ENCODE measurements around the gene SUSD6. TPM values are rescaled to one million over a fixed set of nuclear protein-coding genes. Genes with fewer than 3 reads are reported as not detected.

Gene SUSD6
- total and polyA plus RNA-seq, 4 donors = 16.0 to 75.1 (median 61.0) TPM

DNA sequence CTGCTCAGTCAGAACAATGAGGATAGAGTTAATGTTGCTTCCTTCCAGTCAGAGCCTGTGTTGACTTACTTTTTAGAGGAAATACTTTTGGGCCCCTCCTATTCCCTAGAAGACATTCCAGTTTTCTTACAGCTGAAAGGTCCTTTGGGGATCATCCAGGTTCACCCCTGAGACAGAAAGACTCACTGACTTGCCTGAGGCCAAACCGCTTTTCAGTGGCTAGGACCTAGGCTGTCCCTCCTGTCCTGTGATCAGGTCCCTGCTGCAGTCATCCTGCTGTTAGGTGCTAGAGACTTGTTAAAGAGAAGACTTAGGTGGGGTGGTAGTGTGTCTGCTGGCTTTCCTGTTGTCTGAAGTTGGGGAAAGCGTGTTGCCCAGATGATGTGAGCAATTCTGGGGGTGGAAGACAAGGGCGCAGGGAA, 39.6 kb downstream of the SUSD6 start:
- TF ChIP-seq, protein P1, sequence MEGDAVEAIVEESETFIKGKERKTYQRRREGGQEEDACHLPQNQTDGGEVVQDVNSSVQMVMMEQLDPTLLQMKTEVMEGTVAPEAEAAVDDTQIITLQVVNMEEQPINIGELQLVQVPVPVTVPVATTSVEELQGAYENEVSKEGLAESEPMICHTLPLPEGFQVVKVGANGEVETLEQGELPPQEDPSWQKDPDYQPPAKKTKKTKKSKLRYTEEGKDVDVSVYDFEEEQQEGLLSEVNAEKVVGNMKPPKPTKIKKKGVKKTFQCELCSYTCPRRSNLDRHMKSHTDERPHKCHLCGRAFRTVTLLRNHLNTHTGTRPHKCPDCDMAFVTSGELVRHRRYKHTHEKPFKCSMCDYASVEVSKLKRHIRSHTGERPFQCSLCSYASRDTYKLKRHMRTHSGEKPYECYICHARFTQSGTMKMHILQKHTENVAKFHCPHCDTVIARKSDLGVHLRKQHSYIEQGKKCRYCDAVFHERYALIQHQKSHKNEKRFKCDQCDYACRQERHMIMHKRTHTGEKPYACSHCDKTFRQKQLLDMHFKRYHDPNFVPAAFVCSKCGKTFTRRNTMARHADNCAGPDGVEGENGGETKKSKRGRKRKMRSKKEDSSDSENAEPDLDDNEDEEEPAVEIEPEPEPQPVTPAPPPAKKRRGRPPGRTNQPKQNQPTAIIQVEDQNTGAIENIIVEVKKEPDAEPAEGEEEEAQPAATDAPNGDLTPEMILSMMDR (IDR thresholded peaks at IDR 0.05; ENCODE audit: control extremely low read depth, extremely low read depth) = no peak
- Histone ChIP-seq H3K9me3 (ENCODE audit: control insufficient read depth in 4 of 4, insufficient read depth in 3 of 4, low read length in 3 of 4) (no peaks in the 10 kb centered on the region), H3K27me3 (ENCODE audit: control insufficient read depth in 3 of 3, insufficient read depth in 3 of 3, low read length in 2 of 3) (no peaks in the 10 kb centered on the region), H3K36me3 (ENCODE audit: control insufficient read depth in 4 of 4, insufficient read depth in 4 of 4, low read length in 4 of 4) (no peaks in the 10 kb centered on the region), H3K27ac (ENCODE audit: low read depth in 1 of 2, low read length in 1 of 2) (peak overlapping the region; percentile 37 to 94), H3K4me3 (no peak overlapping the region), H3K4me1 (ENCODE audit: control insufficient read depth in 5 of 5, insufficient read depth in 5 of 5, low read length in 5 of 5) (peaks cover 15 to 61% (median 38%) of the 10 kb centered on the region in 5 donors), H3K9ac (ENCODE audit: insufficient read depth in 1 of 2, low read length in 2 of 2) (no peak overlapping the region)
- ATAC-seq (ENCODE audit: insufficient read depth, low FRiP score) (no peak), DNase-seq (peak in 1 of 3 donors; percentile 34)
- 53 to 61% methylated on average over 3 of the region's 3 CpGs for WGBS, 2 donors

DNA sequence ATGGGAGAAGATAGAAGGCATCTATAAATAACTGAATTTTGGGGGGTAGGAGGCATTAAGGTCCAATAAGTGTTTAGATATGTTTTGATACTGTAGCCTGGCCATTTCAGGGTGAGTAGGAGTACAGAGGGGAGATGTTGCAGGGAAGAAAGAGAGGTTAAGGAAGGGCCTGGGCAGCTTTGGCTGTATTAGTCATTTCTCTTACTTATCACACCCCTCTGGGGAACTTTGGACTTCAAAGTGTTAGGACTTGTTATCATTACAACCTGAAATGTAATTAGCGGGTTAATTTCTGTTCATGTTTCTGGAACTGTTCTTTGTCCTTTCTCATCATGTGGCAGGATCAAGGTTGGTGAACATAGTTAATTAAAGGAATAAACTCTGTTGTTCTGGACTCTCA, 40.3 kb downstream of the SUSD6 start:
- ATAC-seq (ENCODE audit: insufficient read depth, low FRiP score) (no peak), DNase-seq (no peak)
- Histone ChIP-seq H3K9me3 (ENCODE audit: control insufficient read depth in 4 of 4, insufficient read depth in 3 of 4, low read length in 3 of 4) (no peaks in the 10 kb centered on the region), H3K27me3 (ENCODE audit: control insufficient read depth in 3 of 3, insufficient read depth in 3 of 3, low read length in 2 of 3) (no peaks in the 10 kb centered on the region), H3K9ac (ENCODE audit: insufficient read depth in 1 of 2, low read length in 2 of 2) (no peak overlapping the region), H3K4me1 (ENCODE audit: control insufficient read depth in 5 of 5, insufficient read depth in 5 of 5, low read length in 5 of 5) (peaks cover 15 to 61% (median 40%) of the 10 kb centered on the region in 5 donors), H3K27ac (ENCODE audit: low read depth in 1 of 2, low read length in 1 of 2) (peak overlapping the region; percentile 37 to 39), H3K4me3 (no peak overlapping the region), H3K36me3 (ENCODE audit: control insufficient read depth in 4 of 4, insufficient read depth in 4 of 4, low read length in 4 of 4) (no peaks in the 10 kb centered on the region)
- WGBS, 2 donors = 74 to 93% methylated on average over 1 of the region's 1 CpG
- TF ChIP-seq, protein P1 (IDR thresholded peaks at IDR 0.05; ENCODE audit: control extremely low read depth, extremely low read depth) = no peak

DNA sequence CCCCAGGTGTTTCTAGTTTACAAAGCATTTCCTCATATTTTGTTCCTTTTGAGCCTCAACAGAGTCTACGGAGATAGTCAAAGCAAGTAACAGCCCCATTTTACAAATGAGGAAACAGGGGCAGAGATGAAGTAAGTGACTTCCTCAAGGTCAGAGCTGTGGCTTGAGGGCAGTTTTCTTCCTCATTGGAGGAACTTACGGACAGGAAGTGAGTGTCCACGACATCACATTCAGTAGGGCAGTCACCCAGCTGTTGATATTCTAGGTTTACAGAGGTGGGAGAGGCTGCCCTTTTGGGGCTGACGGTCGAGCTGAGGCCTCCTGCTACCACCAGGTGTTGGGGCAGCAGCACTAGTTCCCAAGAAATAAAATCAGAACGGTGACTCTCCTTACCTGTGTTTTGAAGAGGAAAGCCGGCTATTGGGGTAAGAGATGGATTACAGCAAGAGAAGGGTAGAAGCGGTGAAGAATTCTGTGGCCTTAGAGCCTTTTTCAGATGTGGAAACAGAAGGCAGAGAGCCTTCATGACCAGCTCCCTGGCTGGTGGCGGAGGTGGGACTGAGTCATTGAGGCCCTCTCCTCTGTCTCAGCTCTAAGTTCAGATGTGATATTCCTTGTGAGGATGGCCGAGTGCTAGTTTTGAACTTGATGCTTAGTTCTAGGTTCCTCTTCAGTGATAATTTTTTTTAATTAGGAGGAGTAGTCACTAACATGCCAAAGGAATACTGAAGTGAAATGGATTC, 41.7 kb downstream of the SUSD6 start:
- H3K27ac ChIP-seq (ENCODE audit: low read depth in 1 of 2, low read length in 1 of 2) = peak overlapping the region; percentile 43 to 92
- H3K4me3 ChIP-seq = no peak overlapping the region
- peak in 1 of 3 donors; percentile 29 for DNase-seq
- H3K9ac ChIP-seq (ENCODE audit: insufficient read depth in 1 of 2, low read length in 2 of 2) = no peak overlapping the region
- 31 to 59% methylated on average over 10 of the region's 10 CpGs for WGBS, 2 donors
- peak; percentile 55 for ATAC-seq (ENCODE audit: insufficient read depth, low FRiP score)
- peaks cover 12 to 60% (median 36%) of the 10 kb centered on the region in 5 donors for H3K4me1 ChIP-seq (ENCODE audit: control insufficient read depth in 5 of 5, insufficient read depth in 5 of 5, low read length in 5 of 5)
- no peaks in the 10 kb centered on the region for H3K36me3 ChIP-seq (ENCODE audit: control insufficient read depth in 4 of 4, insufficient read depth in 4 of 4, low read length in 4 of 4)
- H3K27me3 ChIP-seq (ENCODE audit: control insufficient read depth in 3 of 3, insufficient read depth in 3 of 3, low read length in 2 of 3) = no peaks in the 10 kb centered on the region
- no peaks in the 10 kb centered on the region for H3K9me3 ChIP-seq (ENCODE audit: control insufficient read depth in 4 of 4, insufficient read depth in 3 of 4, low read length in 3 of 4)
- TF ChIP-seq, protein P1 (IDR thresholded peaks at IDR 0.05; ENCODE audit: control extremely low read depth, extremely low read depth) = no peak
